ENCODE measurements around the gene CLASP2.
"Not testable (repeated sequence)": the region's sequence is repeated elsewhere in the genome, so short reads cannot be mapped to it uniquely, and the experiment has no call there.

The CLASP2 gene

GRCh38 chr3:33538678-33539339, 179.2 kb downstream of the CLASP2 start:
- no peak for DNase-seq

GRCh38 chr3:33537133-33537532, 180.9 kb downstream of the CLASP2 start:
- no peak for DNase-seq

- DNase-seq: no peak
These were observed 191.3 kb downstream of the CLASP2 start for GRCh38 chr3:33526787-33527186.

- DNase-seq: no peak
These were observed 192.8 kb downstream of the CLASP2 start for GRCh38 chr3:33525232-33525631.

GRCh38 chr3:33523093-33523667, 194.9 kb downstream of the CLASP2 start:
- DNase-seq: no peak

GRCh38 chr3:33521736-33522135, 196.3 kb downstream of the CLASP2 start:
- no peak for DNase-seq

GRCh38 chr3:33513262-33513863, 204.7 kb downstream of the CLASP2 start:
- DNase-seq: no peak

GRCh38 chr3:33505027-33505426, 213.0 kb downstream of the CLASP2 start:
- DNase-seq: no peak

GRCh38 chr3:33496449-33496848, 221.6 kb downstream of the CLASP2 start:
- no peak for DNase-seq

GRCh38 chr3:33491721-33492120, 226.3 kb downstream of the CLASP2 start:
- no peak for DNase-seq

GRCh38 chr3:33490641-33491241, 227.3 kb downstream of the CLASP2 start:
- no peak for DNase-seq

GRCh38 chr3:33488683-33489082, 229.4 kb downstream of the CLASP2 start:
- no peak for DNase-seq

- no peak for DNase-seq
These were observed 229.8 kb downstream of the CLASP2 start for GRCh38 chr3:33488246-33488645.

- DNase-seq: no peak
These were observed 235.9 kb downstream of the CLASP2 start for GRCh38 chr3:33482111-33482521.

- DNase-seq: no peak
These were observed 243.2 kb downstream of the CLASP2 start for GRCh38 chr3:33474896-33475295.

GRCh38 chr3:33473813-33474212, 244.2 kb downstream of the CLASP2 start:
- no peak for DNase-seq

GRCh38 chr3:33467786-33468185, 250.3 kb downstream of the CLASP2 start:
- no peak for DNase-seq

GRCh38 chr3:33461097-33461496, 257.0 kb downstream of the CLASP2 start:
- DNase-seq: no peak

- DNase-seq: not testable (repeated sequence)
These were observed 258.5 kb downstream of the CLASP2 start for GRCh38 chr3:33459577-33459976.

GRCh38 chr3:33458446-33458845, 259.6 kb downstream of the CLASP2 start:
- no peak for DNase-seq

- DNase-seq: no peak
These were observed 261.3 kb downstream of the CLASP2 start for GRCh38 chr3:33456756-33457155.

- no peak for DNase-seq
These were observed 264.7 kb downstream of the CLASP2 start for GRCh38 chr3:33453331-33453761.

- DNase-seq: not testable (repeated sequence)
These were observed 266.1 kb downstream of the CLASP2 start for GRCh38 chr3:33451994-33452393.

- no peak for DNase-seq
These were observed 270.1 kb downstream of the CLASP2 start for GRCh38 chr3:33447958-33448357.
